ENCODE measurements around the gene LCE2A.
"Not testable (repeated sequence)": the region's sequence is repeated elsewhere in the genome, so short reads cannot be mapped to it uniquely, and the experiment has no call there.

Gene LCE2A, protein sequence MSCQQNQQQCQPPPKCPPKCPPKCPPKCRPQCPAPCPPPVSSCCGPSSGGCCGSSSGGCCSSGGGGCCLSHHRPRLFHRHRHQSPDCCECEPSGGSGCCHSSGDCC

DNA sequence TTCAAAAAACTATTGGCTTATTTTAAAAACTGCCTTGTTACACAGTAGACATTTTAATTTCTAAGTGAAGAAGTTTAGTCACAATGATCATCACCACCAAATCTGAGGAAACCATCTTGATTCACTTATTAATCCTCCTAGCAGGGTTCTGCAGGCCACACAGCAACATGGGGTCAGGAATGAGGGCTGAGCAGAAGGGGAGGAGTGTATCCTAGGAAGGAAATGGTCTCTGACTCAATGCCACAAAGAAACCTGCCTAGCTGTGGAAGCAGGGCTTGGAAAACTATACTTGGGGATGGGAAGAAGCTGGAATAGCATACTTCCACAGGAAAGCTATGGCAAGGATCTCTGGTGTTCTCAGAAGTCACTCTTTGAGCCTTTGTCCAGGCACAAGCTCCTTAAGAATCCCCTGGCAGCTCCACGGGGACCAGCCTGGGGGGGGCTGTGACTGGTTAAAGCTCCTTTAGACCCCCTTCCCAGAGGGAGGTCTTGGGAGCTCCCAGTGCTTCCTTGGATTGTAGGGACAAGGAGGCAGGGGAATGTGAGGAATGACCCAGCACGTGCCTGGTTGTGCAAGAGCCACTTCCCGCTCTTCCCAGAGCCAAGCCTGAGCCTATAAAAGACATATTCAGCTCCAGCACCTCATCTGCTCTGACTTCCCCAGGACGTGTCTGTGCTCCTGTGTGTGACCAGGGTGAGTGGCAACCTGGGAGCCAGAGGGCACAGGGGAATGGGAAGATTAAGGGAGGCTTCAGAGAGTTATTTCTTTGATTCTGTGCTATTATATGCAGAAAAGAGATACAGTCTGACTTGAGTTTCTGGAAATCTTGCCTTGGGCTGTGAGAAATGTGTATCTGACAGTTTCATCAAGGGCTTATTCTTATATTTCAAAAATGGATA lies at the start of gene LCE2A:
LCE2A (plus strand) TSS at position 645 of the 900 bp plus-strand sequence. CDS start 557 bp downstream, outside the sequence.
- DNase-seq = peak; percentile 36

- DNase-seq = peak; percentile 49
Observed at GRCh38 chr1:152654110-152654509, 44.0 kb upstream of the LCE2A start.

- no peak for DNase-seq
Observed at GRCh38 chr1:152656459-152656858, 41.7 kb upstream of the LCE2A start.

DNA sequence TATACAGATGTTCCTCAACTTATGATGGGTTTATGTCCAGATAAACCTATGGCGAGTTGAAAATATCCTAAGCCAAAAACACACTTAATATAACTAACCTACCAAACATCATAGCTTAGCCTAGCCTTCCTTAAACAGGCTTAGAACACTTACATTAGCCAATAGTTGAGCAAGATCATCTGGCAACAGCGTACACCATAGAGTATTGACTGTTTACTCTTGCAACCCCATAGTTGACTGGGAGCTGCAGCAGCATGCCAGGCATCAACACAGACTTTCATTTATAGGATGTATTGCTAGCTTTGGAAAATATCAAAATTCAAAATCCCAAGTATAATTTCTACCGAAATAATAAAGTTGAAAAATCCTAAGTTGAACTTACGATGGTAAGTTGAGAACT lies 40.5 kb upstream of the LCE2A start:
- no peak for DNase-seq

DNA sequence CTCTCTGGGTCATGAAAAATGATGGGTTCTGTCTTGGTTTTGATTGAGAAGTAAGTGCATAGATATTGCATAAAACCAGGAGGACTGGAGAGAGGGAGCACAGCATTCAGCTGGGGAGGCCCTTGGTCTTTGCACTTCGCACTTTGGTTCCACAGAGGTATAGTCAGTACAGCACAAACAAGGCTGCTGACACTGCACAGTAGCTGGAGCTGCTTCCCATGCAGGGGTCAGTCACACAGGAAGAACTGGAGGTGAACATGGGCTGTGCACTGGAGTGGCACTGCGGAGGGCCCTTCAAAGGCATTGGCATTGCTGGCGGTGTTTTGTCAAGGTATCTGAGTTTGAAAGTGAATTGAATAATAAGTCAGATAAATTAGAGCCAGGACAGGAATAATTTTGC lies 39.5 kb upstream of the LCE2A start:
- DNase-seq = no peak

- DNase-seq = no peak
Observed at GRCh38 chr1:152663098-152663497, 35.0 kb upstream of the LCE2A start, which contains the start of gene LCE2D. Gene LCE2D (plus strand): TSS chr1:152663380. CDS start chr1:152664106, 726 bp downstream.

DNA sequence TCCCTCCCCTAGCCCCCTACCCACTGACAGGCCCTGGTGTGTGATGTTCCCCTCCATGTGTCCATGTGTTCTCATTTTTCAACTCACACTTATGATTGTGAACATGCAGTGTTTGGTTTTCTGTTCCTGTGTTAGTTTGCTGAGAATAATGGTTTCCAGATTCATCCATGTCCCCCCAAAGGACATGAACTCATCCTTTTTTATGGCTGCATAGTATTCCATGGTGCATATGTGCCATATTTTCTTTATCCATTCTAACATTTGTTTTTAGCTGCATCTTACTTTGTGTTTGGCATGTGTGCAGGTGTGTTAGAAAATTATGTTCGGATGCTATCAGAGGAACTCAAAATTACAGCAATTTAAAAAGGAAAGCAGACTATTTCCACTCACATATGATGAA lies 32.0 kb upstream of the LCE2A start:
- DNase-seq = not testable (repeated sequence)

DNA sequence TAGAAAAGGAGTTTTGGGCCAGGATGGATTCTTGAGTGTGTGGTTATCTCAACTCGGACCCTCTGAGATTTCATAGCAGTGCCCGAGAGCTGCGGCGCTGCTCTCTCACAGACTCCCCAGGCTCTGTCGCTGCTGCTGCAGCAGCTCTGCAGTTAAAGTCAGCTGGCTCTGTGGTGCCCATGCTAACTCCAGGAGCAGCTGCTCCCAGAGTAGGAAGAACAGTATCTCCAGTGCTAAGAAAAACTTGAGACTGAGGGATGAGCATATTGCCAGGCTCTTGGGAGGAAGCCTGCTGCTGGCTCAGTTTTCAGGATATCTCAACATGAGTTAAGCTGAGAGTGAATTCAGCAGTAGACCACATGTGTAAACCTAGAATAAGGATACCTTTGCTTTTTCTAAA lies 30.5 kb upstream of the LCE2A start:
- DNase-seq = no peak

DNA sequence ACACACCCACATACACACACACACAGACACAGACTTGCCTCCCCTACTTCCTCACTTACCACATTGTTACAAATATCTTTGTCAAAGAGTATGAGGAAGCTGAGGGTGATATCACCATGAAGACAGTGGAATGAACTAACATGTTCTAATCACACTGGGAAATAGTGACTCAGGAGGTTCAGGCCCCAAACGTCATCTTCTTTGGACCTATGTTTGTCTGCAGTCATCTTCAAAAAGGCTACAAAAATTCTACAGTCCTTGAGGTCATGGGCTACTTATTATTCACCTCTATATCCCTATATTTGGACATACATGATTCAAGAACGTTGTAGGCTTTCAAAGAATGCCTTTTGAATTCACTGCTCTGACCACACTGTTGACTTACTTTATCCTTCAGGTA lies 25.1 kb upstream of the LCE2A start:
- DNase-seq = no peak

GRCh38 chr1:152674983-152675382 lies 23.2 kb upstream of the LCE2A start, which contains the start of gene LCE2C:
Gene LCE2C (plus strand): TSS chr1:152675279. CDS start chr1:152676016, 737 bp downstream.
- not testable (repeated sequence) for DNase-seq

DNA sequence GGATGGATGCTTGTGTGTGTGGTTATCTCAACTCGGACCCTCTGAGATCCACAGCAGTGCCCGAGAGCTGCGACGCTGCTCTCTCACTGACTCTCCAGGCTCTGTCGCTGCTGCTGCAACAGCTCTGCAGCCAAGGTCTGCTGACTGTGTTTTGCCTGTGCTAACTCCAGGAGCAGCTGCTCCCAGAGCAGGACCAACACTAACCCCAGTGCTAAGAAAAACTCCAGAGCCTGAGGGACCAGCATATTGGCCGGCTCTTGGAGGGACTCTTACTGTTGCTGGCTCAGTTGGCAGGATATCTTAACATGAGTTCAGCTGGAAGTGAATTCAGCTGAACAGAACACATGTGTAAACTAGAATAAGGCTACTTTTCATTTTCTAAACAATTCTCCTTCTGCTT lies 18.7 kb upstream of the LCE2A start:
- no peak for DNase-seq

DNA sequence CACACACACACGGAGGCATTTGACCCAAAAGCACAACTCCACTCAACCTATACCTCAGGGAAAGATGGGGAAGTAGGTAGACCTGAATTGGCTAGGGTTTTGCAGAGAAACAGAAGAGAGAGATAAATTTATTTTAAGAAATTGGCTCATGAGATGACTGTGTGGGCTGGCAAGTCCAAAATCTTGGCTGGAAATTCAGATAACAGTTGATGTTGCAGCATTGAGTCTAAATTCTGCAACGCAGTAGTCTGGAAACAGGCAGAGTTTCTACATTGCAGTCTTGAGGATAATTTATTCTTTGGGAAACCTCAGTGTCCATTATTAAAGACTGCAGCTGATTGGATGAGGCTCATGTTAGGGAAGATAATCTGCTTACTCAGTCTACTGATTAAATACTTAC lies 16.5 kb upstream of the LCE2A start:
- DNase-seq = no peak

GRCh38 chr1:152683846-152684245 lies 14.3 kb upstream of the LCE2A start:
- DNase-seq = no peak

GRCh38 chr1:152685823-152686222 lies 12.3 kb upstream of the LCE2A start, which contains the start of gene LCE2B:
Gene LCE2B (plus strand): TSS chr1:152686123. CDS start chr1:152686844, 721 bp downstream.
- not testable (repeated sequence) for DNase-seq

- DNase-seq = no peak
Observed at GRCh38 chr1:152699746-152700145, 1.6 kb downstream of the LCE2A start.

- no peak for DNase-seq
Observed at GRCh38 chr1:152707860-152708259, 9.7 kb downstream of the LCE2A start, which contains the start of gene LCE4A. Gene LCE4A (plus strand): TSS chr1:152708160. CDS start chr1:152709076, 916 bp downstream.

DNA sequence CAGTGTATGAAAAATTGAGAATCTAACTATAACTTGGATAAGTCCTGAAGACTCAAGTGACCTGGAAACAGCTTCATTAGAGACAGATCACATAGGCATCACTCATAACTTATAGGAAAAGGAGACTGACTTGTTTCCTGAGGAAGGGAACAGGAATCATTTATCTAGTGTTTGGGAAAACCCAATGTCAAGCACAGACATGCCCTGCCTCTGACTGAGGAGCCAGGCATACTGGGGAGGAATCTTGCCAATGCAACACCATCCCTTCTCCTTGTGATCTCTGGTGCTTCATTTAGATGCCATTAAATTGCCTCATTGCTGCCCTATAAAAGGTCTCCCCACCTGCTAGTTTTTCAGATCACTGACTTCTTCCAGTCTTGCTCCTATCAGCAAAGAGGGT lies 20.1 kb downstream of the LCE2A start:
- no peak for DNase-seq

DNA sequence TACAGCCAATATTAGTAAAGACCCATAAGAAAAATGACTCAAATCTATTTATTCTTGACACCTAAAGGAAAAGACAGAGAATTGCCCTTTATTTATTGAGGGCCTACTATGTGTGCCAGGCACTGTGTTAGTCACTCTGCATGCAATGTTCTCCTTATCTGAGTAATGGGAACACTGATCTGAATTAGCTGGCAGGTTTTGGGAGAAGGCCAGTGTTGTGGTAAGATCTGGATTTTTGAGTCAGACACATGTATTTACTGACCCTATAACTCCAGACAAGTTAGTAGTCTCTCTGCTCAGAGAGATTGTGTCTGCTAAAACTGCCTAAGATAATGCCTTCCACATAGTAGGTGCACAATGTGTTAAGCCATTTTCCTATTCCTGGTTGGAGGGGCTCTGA lies 27.1 kb downstream of the LCE2A start:
- peak; percentile 51 for DNase-seq

DNA sequence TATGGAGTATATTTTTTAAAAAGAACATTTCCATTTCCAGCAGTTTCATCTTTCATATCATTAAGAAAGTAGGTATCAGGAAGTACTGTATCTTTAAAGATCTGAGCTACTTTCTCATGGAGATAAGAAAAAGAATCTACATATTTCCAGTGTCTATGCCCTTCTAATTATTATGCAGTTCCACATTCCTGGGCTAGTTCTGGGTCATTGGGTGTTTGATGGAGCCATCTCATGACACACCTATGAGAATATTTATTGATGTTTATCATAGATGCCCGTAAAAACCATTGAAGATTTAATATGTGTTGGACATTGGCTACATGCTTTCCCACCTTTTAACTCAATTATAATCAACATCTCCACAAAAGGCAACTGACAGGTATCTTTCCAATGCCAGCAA lies 30.8 kb downstream of the LCE2A start:
- DNase-seq = no peak

DNA sequence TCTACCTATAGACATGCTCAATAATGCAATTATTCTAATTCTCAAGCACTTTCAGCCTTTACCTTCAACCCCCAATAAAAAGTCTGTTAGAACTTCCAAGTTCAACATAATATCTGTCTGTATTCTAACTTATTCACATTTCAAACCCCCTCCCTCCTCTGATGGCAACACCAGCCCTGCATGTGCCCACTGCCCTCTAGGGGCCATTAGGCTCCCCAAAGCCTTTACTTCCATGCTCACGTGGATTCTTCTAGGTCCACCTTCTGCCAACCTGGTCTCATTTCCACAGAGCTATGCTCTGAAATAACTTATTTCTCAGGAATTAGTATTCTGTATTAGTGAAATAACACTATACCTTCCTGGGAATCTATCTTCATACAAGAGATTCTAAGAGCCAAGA lies 37.5 kb downstream of the LCE2A start:
- DNase-seq = no peak

GRCh38 chr1:152737997-152738396 lies 39.9 kb downstream of the LCE2A start:
- DNase-seq = no peak

GRCh38 chr1:152739841-152740240 lies 41.7 kb downstream of the LCE2A start:
- DNase-seq = peak; percentile 41

- peak; percentile 45 for DNase-seq
Observed at GRCh38 chr1:152741656-152742055, 43.5 kb downstream of the LCE2A start.
